A673 (cell line): ENCODE results near the gene MPPE1.

Experiments
- CTCF ChIP-seq: fragments of 300-800, 200-600 bp; sonication (generic); conservative IDR thresholded peaks from 2 replicates; pipeline ENCODE4 v1.5.1; 2017; ENCODE audit warnings: low read depth, mild to moderate bottlenecking, antibody characterized with exemption, low read length, moderate library complexity, mixed read lengths
- EZH2 ChIP-seq: fragments of 200-600 bp; sonication (generic); IDR thresholded peaks from 2 replicates; pipeline ENCODE4 v1.6.1; 2017; ENCODE audit warnings: borderline replicate concordance, low read depth, mild to moderate bottlenecking, mixed read lengths, antibody characterized with exemption, low read length; ENCODE audit not compliant: poor library complexity, severe bottlenecking

GRCh38 chr18:11937874-11938478 is 29.9 kb upstream of the MPPE1 start:
- peak; percentile 80 for TF ChIP-seq CTCF
- no peak for TF ChIP-seq EZH2
